Prostate gland (tissue), 2 donors: ENCODE data around the gene ROR1.

ENCODE experiments used
- CTCF ChIP-seq, 4 experiments: fragments of 200-600 bp in 2 of 4; fragments of 450-650 bp in 2 of 4; sonication (generic) in 2 of 4; IDR thresholded peaks; 1 replicate in 3 of 4; 2 replicates in 1 of 4; pipeline ENCODE4 v1.5.1; 2016 to 2019; ENCODE audit warnings: antibody characterized with exemption in 4 of 4, mild to moderate bottlenecking in 2 of 4, moderate library complexity in 2 of 4
- POLR2A ChIP-seq: fragments of 450-650 bp; IDR thresholded peaks from one replicate; pipeline ENCODE4 v1.6.1; 2016; ENCODE audit warnings: antibody characterized with exemption, mild to moderate bottlenecking
- POLR2AphosphoS5 ChIP-seq: sonication (generic); formaldehyde crosslinking; IDR thresholded peaks from one replicate; pipeline ENCODE4 v1.6.1; 2017; ENCODE audit warnings: antibody characterized with exemption

DNA sequence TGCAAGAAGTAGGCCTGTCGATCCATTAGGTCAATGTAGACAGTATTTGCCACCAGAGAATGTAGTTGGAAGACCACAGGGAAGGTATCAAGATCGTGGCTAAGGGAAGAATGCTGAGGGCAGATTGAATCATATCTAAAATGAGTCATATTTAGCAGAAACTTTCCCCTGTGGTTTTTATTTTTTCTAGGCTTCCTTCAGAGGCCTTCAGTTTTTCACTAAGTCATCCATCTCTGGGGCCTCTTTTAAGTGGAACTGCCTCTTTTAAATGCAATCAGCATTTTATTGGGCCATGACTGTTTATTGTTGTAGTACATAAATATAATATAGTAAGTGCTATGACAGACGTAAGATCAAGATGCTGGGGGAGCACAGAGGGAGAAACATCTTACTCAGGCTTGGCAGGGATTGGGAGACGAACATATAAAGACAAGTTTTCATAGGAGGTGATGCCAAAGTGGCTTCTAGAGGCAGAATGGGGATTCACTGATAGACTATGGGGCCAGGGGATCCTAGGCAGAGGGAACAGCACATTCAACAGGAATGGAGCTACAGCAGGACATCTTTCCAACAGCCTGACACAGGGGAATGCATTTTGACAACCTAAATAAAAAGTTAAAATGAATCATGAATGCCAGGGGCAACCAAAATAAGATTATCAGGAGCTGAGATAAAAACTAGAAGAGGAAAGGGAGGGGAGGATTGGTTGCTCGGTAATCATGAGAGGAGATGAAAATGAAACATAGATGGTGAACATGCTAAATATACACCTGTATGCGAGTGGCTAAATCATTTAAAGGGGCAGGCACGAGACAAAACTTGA lies 449.7 kb downstream of the ROR1 start:
- TF ChIP-seq CTCF (IDR thresholded peaks at IDR 0.05) (no peak), POLR2A (no peak), POLR2AphosphoS5 (no peak)
